ENCODE data around the gene MYH11. TPM values are rescaled to one million over a fixed set of nuclear protein-coding genes. Genes with fewer than 3 reads are reported as not detected.
"Not testable (repeated sequence)": the region's sequence is repeated elsewhere in the genome, so short reads cannot be mapped to it uniquely, and the experiment has no call there.

Gene MYH11
- total RNA-seq, 1 donor from 2014 or later: not detected

DNA sequence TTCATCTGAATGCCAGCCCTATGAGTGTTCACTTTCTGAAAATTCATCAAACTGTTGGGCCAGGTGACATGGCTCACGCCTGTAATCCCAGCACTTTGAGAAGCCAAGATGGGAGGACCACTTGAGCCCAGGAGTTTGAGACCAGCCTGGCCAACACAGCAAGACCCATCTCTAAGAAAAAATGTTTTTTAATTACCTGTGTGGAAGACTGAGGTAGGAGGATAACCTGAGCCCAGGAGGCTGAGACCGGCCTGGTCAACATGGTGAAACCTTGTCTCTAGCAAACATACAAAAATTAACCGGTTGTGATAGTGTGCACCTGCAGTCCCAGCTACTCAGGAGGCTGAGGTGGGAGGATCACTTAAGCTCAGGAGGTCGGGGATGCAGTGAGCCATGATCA is 10.3 kb downstream of the MYH11 start:
- DNase-seq (ENCODE audit: low read depth): no peak
- no peak overlapping the region for H3K4me3 ChIP-seq (ENCODE audit: low read depth, low read length)
- TF ChIP-seq, protein P1, sequence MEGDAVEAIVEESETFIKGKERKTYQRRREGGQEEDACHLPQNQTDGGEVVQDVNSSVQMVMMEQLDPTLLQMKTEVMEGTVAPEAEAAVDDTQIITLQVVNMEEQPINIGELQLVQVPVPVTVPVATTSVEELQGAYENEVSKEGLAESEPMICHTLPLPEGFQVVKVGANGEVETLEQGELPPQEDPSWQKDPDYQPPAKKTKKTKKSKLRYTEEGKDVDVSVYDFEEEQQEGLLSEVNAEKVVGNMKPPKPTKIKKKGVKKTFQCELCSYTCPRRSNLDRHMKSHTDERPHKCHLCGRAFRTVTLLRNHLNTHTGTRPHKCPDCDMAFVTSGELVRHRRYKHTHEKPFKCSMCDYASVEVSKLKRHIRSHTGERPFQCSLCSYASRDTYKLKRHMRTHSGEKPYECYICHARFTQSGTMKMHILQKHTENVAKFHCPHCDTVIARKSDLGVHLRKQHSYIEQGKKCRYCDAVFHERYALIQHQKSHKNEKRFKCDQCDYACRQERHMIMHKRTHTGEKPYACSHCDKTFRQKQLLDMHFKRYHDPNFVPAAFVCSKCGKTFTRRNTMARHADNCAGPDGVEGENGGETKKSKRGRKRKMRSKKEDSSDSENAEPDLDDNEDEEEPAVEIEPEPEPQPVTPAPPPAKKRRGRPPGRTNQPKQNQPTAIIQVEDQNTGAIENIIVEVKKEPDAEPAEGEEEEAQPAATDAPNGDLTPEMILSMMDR (conservative IDR thresholded peaks at IDR 0.05; ENCODE audit: low read depth, low read length): no peak

DNA sequence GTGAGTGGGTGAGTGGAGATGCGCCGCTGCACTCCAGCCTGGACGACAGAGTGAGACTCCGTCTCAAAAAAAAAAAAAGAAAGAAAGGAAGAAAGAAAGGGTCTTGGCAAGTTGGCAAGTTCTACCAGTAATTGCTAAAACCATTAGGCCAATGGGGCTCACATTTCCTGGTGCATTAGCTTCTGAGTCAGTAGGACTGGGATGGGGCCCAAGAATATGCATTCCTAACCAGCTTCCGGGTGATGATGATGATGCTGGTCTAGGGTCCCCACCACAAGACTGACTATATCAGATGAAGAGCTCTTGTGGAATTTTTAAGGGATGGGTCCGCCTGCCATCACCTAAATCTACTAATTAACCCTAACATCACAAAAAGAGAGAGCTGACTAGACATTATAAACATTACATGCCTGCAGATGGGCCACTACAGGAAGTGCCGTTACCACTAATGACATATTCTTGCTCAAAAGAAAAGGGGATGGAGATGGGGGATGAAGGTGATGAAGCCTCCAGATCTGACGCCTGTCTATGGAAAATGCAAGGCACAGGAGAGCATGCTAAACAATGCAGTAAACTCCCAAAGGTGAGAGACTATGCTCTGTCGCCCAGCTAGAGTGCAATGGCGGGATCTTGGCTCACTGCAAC is 13.1 kb downstream of the MYH11 start:
- TF ChIP-seq, protein P1 (conservative IDR thresholded peaks at IDR 0.05; ENCODE audit: low read depth, low read length): no peak
- DNase-seq (ENCODE audit: low read depth): no peak

DNA sequence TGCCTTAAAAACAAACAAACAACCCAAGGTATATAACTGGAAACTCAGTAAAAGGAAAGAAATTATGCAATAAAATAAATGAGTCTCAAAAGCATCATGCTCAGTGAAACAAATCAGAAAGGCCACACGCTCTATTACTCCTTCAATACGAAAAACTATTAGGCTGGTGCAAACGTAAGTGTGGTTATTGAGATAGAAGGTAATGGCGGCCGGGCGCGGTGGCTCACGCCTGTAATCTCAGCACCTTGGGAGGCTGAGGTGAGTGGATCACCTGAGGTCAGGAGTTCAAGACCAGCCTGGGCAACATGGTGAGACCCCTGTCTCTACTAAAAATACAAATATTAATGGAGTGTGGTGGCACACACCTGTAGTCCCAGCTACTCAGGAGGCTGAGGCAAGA is 17.6 kb downstream of the MYH11 start:
- not testable (repeated sequence) for H3K4me3 ChIP-seq (ENCODE audit: low read depth, low read length)

More for the DNA sequence above, 13.1 kb downstream of the MYH11 start:
- no peak overlapping the region for H3K4me3 ChIP-seq (ENCODE audit: low read depth, low read length)

DNA sequence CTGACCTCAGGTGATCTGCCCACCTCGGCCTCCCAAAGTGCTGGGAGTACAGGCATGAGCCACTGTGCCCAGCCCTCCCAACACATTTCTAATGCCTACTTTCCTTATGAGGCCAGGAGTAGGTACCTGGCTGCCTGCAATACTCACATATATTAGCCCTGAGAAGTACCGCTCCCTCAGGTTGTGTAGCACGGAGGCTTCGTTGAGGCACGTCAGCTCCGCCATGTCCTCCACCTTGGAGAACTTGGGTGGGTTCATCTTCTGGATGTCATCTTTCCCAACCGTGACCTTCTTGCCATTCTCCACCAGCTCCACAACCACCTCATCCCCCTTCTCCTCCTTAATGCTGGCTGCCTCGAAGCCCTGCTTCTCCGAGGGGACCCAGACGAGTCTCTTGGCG is 19.1 kb downstream of the MYH11 start:
- no peak overlapping the region for H3K4me3 ChIP-seq (ENCODE audit: low read depth, low read length)
- TF ChIP-seq, protein P1 (conservative IDR thresholded peaks at IDR 0.05; ENCODE audit: low read depth, low read length): no peak
- DNase-seq (ENCODE audit: low read depth): no peak

More for the DNA sequence above, 17.6 kb downstream of the MYH11 start:
- DNase-seq (ENCODE audit: low read depth): not testable (repeated sequence)

DNA sequence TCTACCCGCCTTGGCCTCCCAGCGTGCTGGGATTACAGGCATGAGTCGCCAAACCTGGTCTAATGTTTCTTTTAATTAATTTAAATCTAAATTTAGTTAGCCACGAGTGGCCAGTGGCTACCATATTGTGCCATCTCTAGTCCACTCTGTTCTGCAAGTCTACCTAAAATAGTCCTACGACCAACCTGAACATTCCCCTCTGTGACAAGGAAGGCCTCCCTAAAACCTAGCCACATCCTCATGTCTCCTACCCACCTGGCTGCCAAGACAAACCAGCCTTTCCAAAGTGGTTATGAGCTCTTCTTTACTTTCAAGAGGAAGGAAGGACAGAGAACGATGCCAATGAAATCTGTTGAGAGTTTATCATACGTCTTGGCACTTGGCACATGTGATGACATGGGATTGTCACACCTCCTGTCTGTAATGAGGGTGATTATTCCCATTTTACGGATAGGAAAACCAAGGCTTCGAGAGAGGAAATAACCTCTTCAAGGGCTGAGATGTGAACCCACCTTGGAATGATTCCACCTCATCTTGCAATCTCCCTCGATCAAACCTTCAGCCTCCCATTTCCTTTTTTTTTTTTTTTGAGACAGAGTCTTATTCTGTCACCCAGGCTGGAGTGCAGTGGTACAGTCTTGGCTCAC is 19.7 kb downstream of the MYH11 start:
- H3K4me3 ChIP-seq (ENCODE audit: low read depth, low read length): no peak overlapping the region
- TF ChIP-seq, protein P1 (conservative IDR thresholded peaks at IDR 0.05; ENCODE audit: low read depth, low read length): no peak
- no peak for DNase-seq (ENCODE audit: low read depth)

DNA sequence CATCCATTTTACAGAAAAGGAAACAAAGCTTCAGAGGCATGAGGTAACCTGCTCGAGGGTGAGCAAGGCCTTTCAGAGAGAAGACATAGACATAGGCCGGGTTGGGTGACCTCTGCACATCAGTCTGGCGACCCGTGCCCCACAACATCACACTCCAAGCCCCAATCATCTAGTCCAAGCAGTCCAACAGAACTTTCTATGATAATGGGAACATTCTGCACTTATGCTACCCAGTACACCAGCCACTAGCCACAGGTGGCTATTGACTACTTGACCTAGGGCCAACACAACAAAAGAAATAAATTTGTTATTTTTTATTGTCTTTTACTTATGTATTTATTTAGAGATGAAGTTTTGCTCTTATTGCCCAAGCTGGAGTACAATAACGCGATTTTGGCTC is 20.8 kb downstream of the MYH11 start:
- TF ChIP-seq, protein P1 (conservative IDR thresholded peaks at IDR 0.05; ENCODE audit: low read depth, low read length): no peak
- DNase-seq (ENCODE audit: low read depth): no peak
- no peak overlapping the region for H3K4me3 ChIP-seq (ENCODE audit: low read depth, low read length)

DNA sequence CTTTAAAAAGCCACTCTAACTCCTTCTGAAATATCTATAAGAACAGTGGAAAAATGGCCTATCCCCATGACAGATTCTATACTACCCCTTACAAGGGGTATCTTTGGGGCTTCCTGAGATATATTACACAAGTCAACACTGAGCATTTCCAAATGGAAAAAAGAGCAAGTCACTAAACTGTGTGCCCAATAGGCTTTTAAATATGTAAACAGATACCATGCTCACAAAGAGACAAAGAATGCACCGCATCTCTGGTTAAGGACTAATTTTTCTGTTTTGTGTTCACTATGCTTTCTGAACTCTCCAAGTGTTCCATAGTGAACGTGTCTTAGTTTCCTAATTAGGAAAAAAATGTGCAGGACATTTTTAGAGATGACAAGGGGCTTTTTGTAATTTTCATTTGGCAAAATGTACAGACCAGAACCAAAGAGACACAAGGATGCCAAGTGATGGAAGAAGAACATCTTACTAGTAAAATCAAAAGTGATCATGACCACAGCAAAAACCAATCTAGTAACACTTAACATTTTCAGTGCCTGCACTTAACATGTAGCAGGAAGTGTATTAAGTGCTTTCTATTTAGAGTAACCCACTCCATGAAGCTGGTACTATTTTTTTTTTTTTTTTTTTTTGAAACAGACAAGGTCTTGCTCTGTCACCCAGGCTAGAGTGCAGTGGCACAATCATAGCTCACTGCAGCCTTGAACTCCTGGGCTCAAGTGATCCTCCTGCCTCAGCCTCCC is 21.5 kb downstream of the MYH11 start:
- no peak for DNase-seq (ENCODE audit: low read depth)
- no peak overlapping the region for H3K4me3 ChIP-seq (ENCODE audit: low read depth, low read length)
- TF ChIP-seq, protein P1 (conservative IDR thresholded peaks at IDR 0.05; ENCODE audit: low read depth, low read length): no peak

All from epithelial cell of proximal tubule (primary cell).